Measurements from ENCODE around the gene ITLN2.
"Not testable (repeated sequence)": the region's sequence is repeated elsewhere in the genome, so short reads cannot be mapped to it uniquely, and the experiment has no call there.

The ITLN2 gene

GRCh38 chr1:160904783-160905616, 49.6 kb downstream of the ITLN2 start:
- DNase-seq: no peak

GRCh38 chr1:160902251-160902650, 52.4 kb downstream of the ITLN2 start:
- DNase-seq: not testable (repeated sequence)

- no peak for DNase-seq
Observed at GRCh38 chr1:160901768-160902167, 52.8 kb downstream of the ITLN2 start.

DNA sequence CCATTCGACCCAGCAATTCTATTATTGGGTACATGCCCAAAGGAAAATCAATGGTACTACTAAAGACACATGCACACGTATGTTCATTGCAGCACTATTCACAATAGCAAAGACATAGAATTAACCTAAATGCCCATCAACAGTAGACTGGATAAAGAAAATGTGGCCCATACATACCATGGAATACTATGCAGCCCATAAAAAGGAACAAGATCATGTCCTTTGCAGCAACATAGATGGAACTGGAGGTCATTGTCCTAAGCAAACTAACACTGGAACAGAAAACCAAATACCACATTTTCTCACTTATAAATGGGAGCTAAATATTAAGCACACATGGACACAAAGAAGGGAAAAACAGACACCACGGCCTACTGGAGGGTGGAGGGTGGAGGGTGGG, 53.9 kb downstream of the ITLN2 start:
- DNase-seq: not testable (repeated sequence)

Data from CD4-positive, alpha-beta T cell treated with Interleukin-4 for 1 hour (primary cell).